Measurements from ENCODE around the gene HSPA4L. TPM values are rescaled to one million over a fixed set of nuclear protein-coding genes. Genes with fewer than 3 reads are reported as not detected.

The HSPA4L gene
- total RNA-seq, 2 experiments from 2014 or later: 0.30 to 0.33 TPM

DNA sequence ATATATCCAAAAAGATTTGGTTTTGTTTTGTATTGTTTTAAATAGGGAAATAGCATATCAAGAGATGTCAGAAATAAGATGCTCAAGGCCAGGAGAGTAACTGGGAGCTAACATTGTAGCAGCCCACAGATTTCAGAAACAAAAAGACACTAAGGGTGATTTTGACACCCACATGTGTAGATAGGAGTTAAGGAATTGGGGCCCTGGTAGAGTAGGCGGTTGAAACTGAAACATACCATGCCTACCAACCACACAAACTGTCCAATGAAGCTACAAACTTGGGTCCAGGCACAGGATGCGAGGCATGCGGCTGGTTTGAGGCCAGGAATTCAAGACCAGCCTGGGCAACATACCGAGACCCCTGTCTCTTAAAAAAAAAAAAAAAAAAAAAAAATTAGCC is 6.3 kb upstream of the HSPA4L start:
- H3K4me1 Mint-ChIP-seq: no peaks in the 10 kb centered on the region
- H3K4me3 Mint-ChIP-seq: no peak overlapping the region
- no peaks in the 10 kb centered on the region for H3K36me3 Mint-ChIP-seq (ENCODE audit: low read depth)
- ChIA-PET POLR2A (no interaction called here), CTCF (no interaction called here)
- peaks cover 46% of the 10 kb centered on the region for H3K27me3 Mint-ChIP-seq
- no peak for DNase-seq
- no peak overlapping the region for H3K27ac Mint-ChIP-seq
- H3K9me3 Mint-ChIP-seq: no peaks in the 10 kb centered on the region

- H3K27ac Mint-ChIP-seq: no peak overlapping the region
- ChIA-PET POLR2A (no interaction called here), CTCF (no interaction called here)
- H3K27me3 Mint-ChIP-seq: peaks cover 49% of the 10 kb centered on the region
- peaks cover 4% of the 10 kb centered on the region for H3K4me1 Mint-ChIP-seq
- no peak for DNase-seq
- H3K9me3 Mint-ChIP-seq: no peaks in the 10 kb centered on the region
- H3K4me3 Mint-ChIP-seq: no peak overlapping the region
- H3K36me3 Mint-ChIP-seq (ENCODE audit: low read depth): no peaks in the 10 kb centered on the region
Measured at GRCh38 chr4:127776620-127777019, 5.5 kb upstream of the HSPA4L start.

DNA sequence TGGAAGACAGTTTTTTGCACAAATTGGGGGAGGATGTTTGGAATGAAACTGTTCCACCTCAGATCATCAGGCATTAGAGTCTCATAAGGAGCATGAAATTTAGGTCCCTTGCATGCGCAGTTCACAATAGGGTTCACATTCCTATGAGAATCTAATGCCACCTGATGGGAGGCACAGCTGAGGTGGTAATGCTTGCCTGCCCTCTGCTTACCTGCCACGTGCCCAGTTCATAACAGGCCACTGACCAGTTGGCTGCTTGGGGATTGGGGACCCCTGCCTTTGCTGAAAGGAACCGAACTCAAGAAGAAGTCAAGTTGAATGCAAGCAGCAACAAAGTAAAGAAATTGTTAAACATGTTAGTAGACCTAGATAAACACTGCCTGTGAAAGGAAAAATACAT is 4.6 kb upstream of the HSPA4L start:
- H3K9me3 Mint-ChIP-seq: no peaks in the 10 kb centered on the region
- no peak for DNase-seq
- H3K4me3 Mint-ChIP-seq: no peak overlapping the region
- no peaks in the 10 kb centered on the region for H3K36me3 Mint-ChIP-seq (ENCODE audit: low read depth)
- ChIA-PET POLR2A (no interaction called here), CTCF (no interaction called here)
- peaks cover 53% of the 10 kb centered on the region for H3K27me3 Mint-ChIP-seq
- H3K4me1 Mint-ChIP-seq: peaks cover 7% of the 10 kb centered on the region
- H3K27ac Mint-ChIP-seq: no peak overlapping the region

DNA sequence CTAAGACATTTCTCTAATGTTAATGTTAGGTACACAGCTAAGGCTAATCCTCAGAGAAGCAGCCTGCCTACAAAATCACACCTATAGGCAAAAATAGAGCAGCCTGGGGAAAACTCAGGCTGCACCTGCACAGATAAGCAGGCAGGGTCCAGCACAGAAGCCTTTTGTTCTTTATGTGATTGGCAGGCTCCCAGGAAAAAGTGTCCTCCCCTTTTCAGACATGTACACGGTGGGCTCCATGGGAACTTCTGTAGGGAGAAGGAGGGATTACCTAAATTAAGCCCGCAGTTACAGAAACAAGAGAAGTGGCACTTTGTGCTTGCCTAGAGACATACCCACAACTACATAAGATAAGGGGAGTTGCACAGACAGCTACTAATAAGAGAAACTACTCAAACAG is 4.0 kb upstream of the HSPA4L start:
- ChIA-PET CTCF (no interaction called here), POLR2A (no interaction called here)
- H3K36me3 Mint-ChIP-seq (ENCODE audit: low read depth): no peaks in the 10 kb centered on the region
- DNase-seq: no peak
- H3K27me3 Mint-ChIP-seq: peaks cover 56% of the 10 kb centered on the region
- H3K9me3 Mint-ChIP-seq: no peaks in the 10 kb centered on the region
- H3K4me1 Mint-ChIP-seq: peaks cover 13% of the 10 kb centered on the region
- no peak overlapping the region for H3K27ac Mint-ChIP-seq
- H3K4me3 Mint-ChIP-seq: no peak overlapping the region

- H3K4me1 Mint-ChIP-seq: peaks cover 17% of the 10 kb centered on the region
- H3K36me3 Mint-ChIP-seq (ENCODE audit: low read depth): no peaks in the 10 kb centered on the region
- ChIA-PET CTCF (no interaction called here), POLR2A (no interaction called here)
- no peak overlapping the region for H3K27ac Mint-ChIP-seq
- H3K27me3 Mint-ChIP-seq: peaks cover 65% of the 10 kb centered on the region
- H3K9me3 Mint-ChIP-seq: no peaks in the 10 kb centered on the region
- DNase-seq: no peak
- H3K4me3 Mint-ChIP-seq: no peak overlapping the region
Measured at GRCh38 chr4:127780598-127780997, 1.5 kb upstream of the HSPA4L start.

- Mint-ChIP-seq H3K27ac (no peak overlapping the region), H3K4me3 (peak overlapping the region; percentile 57), H3K9me3 (no peaks in the 10 kb centered on the region), H3K36me3 (ENCODE audit: low read depth) (no peaks in the 10 kb centered on the region), H3K27me3 (peaks cover 63% of the 10 kb centered on the region), H3K4me1 (peaks cover 17% of the 10 kb centered on the region)
- no peak for DNase-seq
- ChIA-PET CTCF (interaction anchor here (0.6 kb wide), 1 partner anchor 415 kb away, joined by 3 read pairs; no protein-coding TSS in a partner anchor), POLR2A (interaction anchor here (1.3 kb wide), 1 partner anchor 99 kb away, joined by 6 read pairs; the partner anchor contains the start of gene PLK4)
Measured at GRCh38 chr4:127781300-127782024, 660 bp upstream of the HSPA4L start.

GRCh38 chr4:127782025-127782274 is 172 bp upstream of the HSPA4L start:
- DNase-seq: no peak
- H3K9me3 Mint-ChIP-seq: no peaks in the 10 kb centered on the region
- H3K4me1 Mint-ChIP-seq: peaks cover 17% of the 10 kb centered on the region
- H3K36me3 Mint-ChIP-seq (ENCODE audit: low read depth): no peaks in the 10 kb centered on the region
- peak overlapping the region; percentile 57 for H3K4me3 Mint-ChIP-seq
- H3K27ac Mint-ChIP-seq: no peak overlapping the region
- ChIA-PET POLR2A (interaction anchor here (0.6 to 1.3 kb wide), 2 partner anchors 99 to 279 kb away, joined by 3 to 6 read pairs; partner anchors contain the start of genes LARP1B and PLK4), CTCF (interaction anchor here (0.6 kb wide), 1 partner anchor 415 kb away, joined by 3 read pairs; no protein-coding TSS in a partner anchor)
- peaks cover 60% of the 10 kb centered on the region for H3K27me3 Mint-ChIP-seq

- POLR2A ChIA-PET: interaction anchor here (0.6 to 1.9 kb wide), 2 partner anchors 182 to 1634 kb away, joined by 3 to 6 read pairs; partner anchors contain the start of genes ABHD18 and MFSD8
- H3K27me3 Mint-ChIP-seq: peaks cover 56% of the 10 kb centered on the region
- peaks cover 17% of the 10 kb centered on the region for H3K4me1 Mint-ChIP-seq
- CTCF ChIA-PET: interaction anchor here (0.8 kb wide), 1 partner anchor 278 kb away, joined by 3 read pairs; the partner anchor contains the start of gene LARP1B
- no peaks in the 10 kb centered on the region for H3K9me3 Mint-ChIP-seq
- no peaks in the 10 kb centered on the region for H3K36me3 Mint-ChIP-seq (ENCODE audit: low read depth)
- H3K27ac Mint-ChIP-seq: no peak overlapping the region
- H3K4me3 Mint-ChIP-seq: peak overlapping the region; percentile 72
- no peak for DNase-seq
Measured at GRCh38 chr4:127783026-127783769, 1.1 kb downstream of the HSPA4L start.

GRCh38 chr4:127783955-127784770 is 2.0 kb downstream of the HSPA4L start:
- DNase-seq: no peak
- Mint-ChIP-seq H3K4me1 (peaks cover 17% of the 10 kb centered on the region), H3K36me3 (ENCODE audit: low read depth) (no peaks in the 10 kb centered on the region), H3K4me3 (no peak overlapping the region), H3K27me3 (peaks cover 58% of the 10 kb centered on the region), H3K9me3 (no peaks in the 10 kb centered on the region), H3K27ac (no peak overlapping the region)
- ChIA-PET POLR2A (interaction anchor here (1.9 kb wide), 1 partner anchor 181 kb away, joined by 6 read pairs; the partner anchor contains the start of genes ABHD18 and MFSD8), CTCF (no interaction called here)

DNA sequence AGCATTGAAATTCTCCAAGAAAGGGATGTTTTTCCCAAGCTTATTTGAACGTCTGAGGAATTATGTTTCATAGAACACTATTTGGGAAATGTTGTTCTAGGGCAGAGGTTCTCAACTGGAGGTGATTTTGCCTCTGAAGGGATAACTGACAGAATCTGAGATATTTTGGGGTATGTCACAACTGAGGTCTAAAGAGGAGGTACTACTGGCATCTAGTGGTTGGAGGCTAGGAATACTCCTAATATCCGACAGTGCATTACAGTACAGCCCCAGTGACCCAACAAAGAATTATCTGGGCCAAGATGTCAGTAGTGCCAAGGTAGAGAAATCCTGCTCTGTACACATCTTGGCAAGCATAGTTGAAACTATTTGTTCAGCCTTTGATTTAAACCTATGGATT is 6.4 kb downstream of the HSPA4L start:
- Mint-ChIP-seq H3K27ac (no peak overlapping the region), H3K36me3 (ENCODE audit: low read depth) (no peaks in the 10 kb centered on the region), H3K27me3 (peaks cover 37% of the 10 kb centered on the region), H3K4me1 (no peaks in the 10 kb centered on the region), H3K4me3 (no peak overlapping the region), H3K9me3 (no peaks in the 10 kb centered on the region)
- no peak for DNase-seq
- ChIA-PET CTCF (no interaction called here), POLR2A (no interaction called here)

- Mint-ChIP-seq H3K27ac (no peak overlapping the region), H3K4me1 (no peaks in the 10 kb centered on the region), H3K27me3 (peaks cover 28% of the 10 kb centered on the region), H3K36me3 (ENCODE audit: low read depth) (no peaks in the 10 kb centered on the region), H3K4me3 (no peak overlapping the region), H3K9me3 (no peaks in the 10 kb centered on the region)
- ChIA-PET POLR2A (no interaction called here), CTCF (no interaction called here)
- DNase-seq: no peak
Measured at GRCh38 chr4:127791391-127791790, 9.3 kb downstream of the HSPA4L start.

- no peak for DNase-seq
- POLR2A ChIA-PET: no interaction called here
- Mint-ChIP-seq H3K27ac (no peak overlapping the region), H3K4me1 (no peaks in the 10 kb centered on the region), H3K27me3 (peaks cover 28% of the 10 kb centered on the region), H3K4me3 (no peak overlapping the region), H3K36me3 (ENCODE audit: low read depth) (no peaks in the 10 kb centered on the region), H3K9me3 (no peaks in the 10 kb centered on the region)
- CTCF ChIA-PET: no interaction called here
Measured at GRCh38 chr4:127793528-127793927, 11.4 kb downstream of the HSPA4L start.

- Mint-ChIP-seq H3K4me1 (no peaks in the 10 kb centered on the region), H3K27me3 (peaks cover 11% of the 10 kb centered on the region), H3K36me3 (ENCODE audit: low read depth) (no peaks in the 10 kb centered on the region), H3K4me3 (no peak overlapping the region), H3K27ac (no peak overlapping the region), H3K9me3 (no peaks in the 10 kb centered on the region)
- ChIA-PET POLR2A (no interaction called here), CTCF (no interaction called here)
- DNase-seq: no peak
Measured at GRCh38 chr4:127799711-127800110, 17.6 kb downstream of the HSPA4L start.

Data from activated CD4-positive, alpha-beta memory T cell treated with anti-CD3 and anti-CD28 coated beads, Interleukin-2, amount 10 ng/mL, durations not matched to agents 7 days and 5 days (primary cell).